SK-N-MC (cell line): Measurements from ENCODE around the gene NDFIP1.

Source experiments
- DNase-seq: peaks from one replicate; pipeline ENCODE4 v3.0.0-alpha.2; 2011; ENCODE audit warnings: low read depth, low spot score
- H3K27ac ChIP-seq: fragments of 200-600 bp; sonication (generic); 2 replicates; pipeline ENCODE4 v1.5.1; 2016; ENCODE audit warnings: mixed run types
- H3K36me3 ChIP-seq: fragments of 200-600 bp; sonication (generic); 2 replicates; pipeline ENCODE4 v1.6.1; 2017; ENCODE audit warnings: antibody characterized with exemption, low read length, mixed read lengths; ENCODE audit not compliant: insufficient read depth
- H3K4me3 ChIP-seq: fragments of 200-600 bp; sonication (generic); 2 replicates; pipeline ENCODE4 v1.5.1; 2016
- H3K9ac ChIP-seq: fragments of 200-600 bp; sonication (generic); 2 replicates; pipeline ENCODE4 v1.8.0; 2017; ENCODE audit warnings: mixed run types, mixed read lengths; ENCODE audit not compliant: insufficient read length
- H3K9me3 ChIP-seq: fragments of 200-600 bp; sonication (generic); 2 replicates; pipeline ENCODE4 v1.6.1; 2017; ENCODE audit warnings: low read depth, mild to moderate bottlenecking, antibody characterized with exemption, low read length, moderate library complexity, mixed read lengths
- EZH2 ChIP-seq: fragments of 200-600 bp; sonication (generic); IDR thresholded peaks from one replicate; pipeline ENCODE4 v1.6.1; 2017; ENCODE audit warnings: antibody characterized with exemption
- FOXP2 ChIP-seq: optimal IDR thresholded peaks from 2 replicates; pipeline ENCODE3; 2011; ENCODE audit warnings: mild to moderate bottlenecking, moderate library complexity; ENCODE audit not compliant: insufficient read depth; ENCODE audit errors: extremely low read length, control extremely low read depth
- POLR2AphosphoS5 ChIP-seq: IDR thresholded peaks from 2 replicates; pipeline ENCODE4 v1.6.1; 2012; ENCODE audit warnings: mild to moderate bottlenecking, low read depth, low read length, borderline replicate concordance

NDFIP1 gene

GRCh38 chr5:142119051-142119625 is 10.6 kb downstream of the NDFIP1 start:
- no peak for TF ChIP-seq EZH2
- no peak for TF ChIP-seq POLR2AphosphoS5
- TF ChIP-seq FOXP2, result no peak
- Histone ChIP-seq H3K9ac (no peak overlapping the region), H3K36me3 (peaks cover 2% of the 10 kb centered on the region), H3K4me3 (peak overlapping the region; percentile 7), H3K9me3 (no peaks in the 10 kb centered on the region; the same call in 1 of the 2 replicates), H3K27ac (peak overlapping the region; percentile 75)
- no peak for DNase-seq

- TF ChIP-seq FOXP2 (no peak), POLR2AphosphoS5 (no peak), EZH2 (no peak)
- H3K4me3 ChIP-seq, result peak overlapping the region; percentile 52
- no peak for DNase-seq
- peak overlapping the region; percentile 60 for H3K27ac ChIP-seq
- H3K9me3 ChIP-seq, result no peaks in the 10 kb centered on the region; the same call in 1 of the 2 replicates
- H3K36me3 ChIP-seq, result peaks cover 5% of the 10 kb centered on the region
- no peak overlapping the region for H3K9ac ChIP-seq
Measured at GRCh38 chr5:142120247-142120935, 11.8 kb downstream of the NDFIP1 start.

- no peak for DNase-seq
- H3K9me3 ChIP-seq, result no peaks in the 10 kb centered on the region; the same call in 1 of the 2 replicates
- H3K27ac ChIP-seq, result no peak overlapping the region
- TF ChIP-seq POLR2AphosphoS5, result no peak
- no peak for TF ChIP-seq EZH2
- no peak for TF ChIP-seq FOXP2
- no peak overlapping the region for H3K9ac ChIP-seq
- H3K4me3 ChIP-seq, result no peak overlapping the region
- H3K36me3 ChIP-seq, result peaks cover 5% of the 10 kb centered on the region
Measured at GRCh38 chr5:142122121-142122520, 13.5 kb downstream of the NDFIP1 start.

- Histone ChIP-seq H3K9ac (no peak overlapping the region), H3K9me3 (no peaks in the 10 kb centered on the region; the same call in 1 of the 2 replicates), H3K27ac (no peak overlapping the region), H3K4me3 (no peak overlapping the region), H3K36me3 (peaks cover 5% of the 10 kb centered on the region)
- TF ChIP-seq FOXP2, result no peak
- TF ChIP-seq POLR2AphosphoS5, result no peak
- TF ChIP-seq EZH2, result no peak
- no peak for DNase-seq
Measured at GRCh38 chr5:142125378-142125777, 16.8 kb downstream of the NDFIP1 start.

- TF ChIP-seq FOXP2 (no peak), EZH2 (no peak), POLR2AphosphoS5 (no peak)
- H3K4me3 ChIP-seq, result no peak overlapping the region
- H3K9me3 ChIP-seq, result no peaks in the 10 kb centered on the region; the same call in 1 of the 2 replicates
- peaks cover 5% of the 10 kb centered on the region for H3K36me3 ChIP-seq
- DNase-seq, result no peak
- no peak overlapping the region for H3K27ac ChIP-seq
- no peak overlapping the region for H3K9ac ChIP-seq
Measured at GRCh38 chr5:142125963-142126362, 17.4 kb downstream of the NDFIP1 start.

- H3K36me3 ChIP-seq, result peaks cover 14% of the 10 kb centered on the region
- DNase-seq, result no peak
- TF ChIP-seq FOXP2, result no peak
- TF ChIP-seq POLR2AphosphoS5, result no peak
- no peak for TF ChIP-seq EZH2
- H3K27ac ChIP-seq, result no peak overlapping the region
- H3K9ac ChIP-seq, result no peak overlapping the region
- no peak overlapping the region for H3K4me3 ChIP-seq
- H3K9me3 ChIP-seq, result no peaks in the 10 kb centered on the region
Measured at GRCh38 chr5:142128675-142129208, 20.2 kb downstream of the NDFIP1 start.

- H3K4me3 ChIP-seq, result no peak overlapping the region
- TF ChIP-seq FOXP2 (no peak), POLR2AphosphoS5 (no peak), EZH2 (no peak)
- H3K27ac ChIP-seq, result no peak overlapping the region
- no peak for DNase-seq
- no peaks in the 10 kb centered on the region for H3K9me3 ChIP-seq
- no peak overlapping the region for H3K9ac ChIP-seq
- peaks cover 8% of the 10 kb centered on the region for H3K36me3 ChIP-seq
Measured at GRCh38 chr5:142129446-142130066, 21.0 kb downstream of the NDFIP1 start.

- Histone ChIP-seq H3K27ac (no peak overlapping the region), H3K9me3 (no peaks in the 10 kb centered on the region), H3K9ac (no peak overlapping the region), H3K4me3 (no peak overlapping the region), H3K36me3 (peaks cover 11% of the 10 kb centered on the region)
- TF ChIP-seq FOXP2, result no peak
- TF ChIP-seq EZH2, result no peak
- TF ChIP-seq POLR2AphosphoS5, result no peak
- no peak for DNase-seq
Measured at GRCh38 chr5:142131394-142131793, 22.8 kb downstream of the NDFIP1 start.

- Histone ChIP-seq H3K36me3 (peaks cover 11% of the 10 kb centered on the region), H3K27ac (no peak overlapping the region), H3K9ac (no peak overlapping the region), H3K4me3 (no peak overlapping the region), H3K9me3 (no peaks in the 10 kb centered on the region)
- TF ChIP-seq POLR2AphosphoS5, result no peak
- no peak for TF ChIP-seq FOXP2
- no peak for DNase-seq
Measured at GRCh38 chr5:142132916-142133315, 24.3 kb downstream of the NDFIP1 start.
